A673 (cell line): Measurements from ENCODE around the gene SUV39H1. TPM values are rescaled to one million over a fixed set of nuclear protein-coding genes. Genes with fewer than 3 reads are reported as not detected.

ENCODE experiments used
- BruUV-seq: library from RNA; stranded (reverse); fragments of 400-500 nt; replicated peaks from 2 replicates; lab custom pipeline; 2021; lab: Mats Ljungman, UMichigan
- CTCF ChIA-PET: fragments of 300-600 bp; sonication (Branson Sonifier 250); formaldehyde crosslinking; loops from one replicate; lab custom pipeline; 2022; ENCODE audit warnings: antibody characterized with exemption; lab: Charles Lee
- POLR2A ChIA-PET: fragments of 300-600 bp; sonication (Branson Sonifier 250); formaldehyde crosslinking; loops from one replicate; lab custom pipeline; 2022; ENCODE audit warnings: antibody characterized with exemption; ENCODE audit not compliant: low non-redundant PET; lab: Charles Lee
- DNase-seq: peaks from one replicate; pipeline ENCODE4 v3.0.0-alpha.2; 2015; ENCODE audit warnings: low spot score
- H3K27ac ChIP-seq: fragments of 200-600 bp; sonication (generic); 2 replicates; pipeline ENCODE4 v1.5.1; 2016; ENCODE audit warnings: mixed run types, low read depth, mild to moderate bottlenecking, mixed read lengths, antibody characterized with exemption, low read length; ENCODE audit not compliant: poor library complexity, severe bottlenecking
- H3K27me3 ChIP-seq: fragments of 200-600 bp; sonication (generic); replicated peaks from 2 replicates; pipeline ENCODE4 v1.6.1; 2017; ENCODE audit warnings: mixed run types, low read depth, mild to moderate bottlenecking, mixed read lengths, antibody characterized with exemption, low read length; ENCODE audit not compliant: insufficient read depth, poor library complexity
- H3K36me3 ChIP-seq: fragments of 200-600 bp; sonication (generic); 2 replicates; pipeline ENCODE4 v1.6.1; 2016; ENCODE audit warnings: mixed run types, mild to moderate bottlenecking, mixed read lengths, antibody characterized with exemption, low read length; ENCODE audit not compliant: insufficient read depth, poor library complexity, severe bottlenecking
- H3K4me1 ChIP-seq: fragments of 200-600 bp; sonication (generic); 2 replicates; pipeline ENCODE4 v1.6.1; 2017; ENCODE audit warnings: mixed run types, mild to moderate bottlenecking, mixed read lengths, antibody characterized with exemption, low read length; ENCODE audit not compliant: insufficient read depth, poor library complexity, severe bottlenecking
- H3K4me3 ChIP-seq: fragments of 200-600 bp; sonication (generic); 2 replicates; pipeline ENCODE4 v1.5.1; 2016; ENCODE audit warnings: low read depth, mixed run types, mild to moderate bottlenecking, mixed read lengths, low read length; ENCODE audit not compliant: poor library complexity, severe bottlenecking
- H3K9me3 ChIP-seq: fragments of 200-600 bp; sonication (generic); 2 replicates; pipeline ENCODE4 v1.6.1; 2016; ENCODE audit warnings: mixed run types, low read depth, mild to moderate bottlenecking, mixed read lengths, antibody characterized with exemption, low read length; ENCODE audit not compliant: poor library complexity, severe bottlenecking
- CTCF ChIP-seq: fragments of 300-800, 200-600 bp; sonication (generic); conservative IDR thresholded peaks from 2 replicates; pipeline ENCODE4 v1.5.1; 2017; ENCODE audit warnings: low read depth, mild to moderate bottlenecking, antibody characterized with exemption, low read length, moderate library complexity, mixed read lengths
- EZH2 ChIP-seq: fragments of 200-600 bp; sonication (generic); IDR thresholded peaks from 2 replicates; pipeline ENCODE4 v1.6.1; 2017; ENCODE audit warnings: borderline replicate concordance, low read depth, mild to moderate bottlenecking, mixed read lengths, antibody characterized with exemption, low read length; ENCODE audit not compliant: poor library complexity, severe bottlenecking
- intact Hi-C: fragments of 100-400 bp; cut with micrococcal nuclease; formaldehyde crosslinking; loops from one replicate; pipeline ENCODE4 v1.10.0; 2022; ENCODE audit not compliant: unreplicated experiment
- total RNA-seq: library from RNA; stranded (reverse); gene quantifications from 2 replicates; pipeline ENCODE4 v1.2.3, GENCODE V29; 2021

Gene SUV39H1
- total RNA-seq, 1 experiment from 2014 or later, result 29.9 TPM

GRCh38 chrX:48709522-48710112, 13.1 kb downstream of the SUV39H1 start:
- ChIA-PET POLR2A (no interaction called here), CTCF (no interaction called here)
- no peaks in the 10 kb centered on the region for H3K4me1 ChIP-seq

GRCh38 chrX:48711162-48711928, 14.8 kb downstream of the SUV39H1 start:
- H3K36me3 ChIP-seq, result peaks cover 7% of the 10 kb centered on the region
- ChIA-PET CTCF (no interaction called here), POLR2A (no interaction called here)
- intact Hi-C loops, result no loop called here
- H3K4me3 ChIP-seq, result no peak overlapping the region
- no peak for DNase-seq
- no TSS peak for BruUV-seq
- no peaks in the 10 kb centered on the region for H3K27me3 ChIP-seq
- no peak overlapping the region for H3K27ac ChIP-seq
- no peaks in the 10 kb centered on the region for H3K9me3 ChIP-seq
- TF ChIP-seq CTCF (no peak), EZH2 (no peak)
- H3K4me1 ChIP-seq, result no peaks in the 10 kb centered on the region

More at GRCh38 chrX:48709522-48710112, 13.1 kb downstream of the SUV39H1 start:
- Histone ChIP-seq H3K27ac (no peak overlapping the region), H3K4me3 (no peak overlapping the region), H3K36me3 (peaks cover 7% of the 10 kb centered on the region), H3K27me3 (no peaks in the 10 kb centered on the region), H3K9me3 (no peaks in the 10 kb centered on the region)
- TF ChIP-seq CTCF (no peak), EZH2 (no peak)
- BruUV-seq, result no TSS peak
- no peak for DNase-seq
- intact Hi-C loops, result no loop called here

GRCh38 chrX:48711929-48712505, 15.5 kb downstream of the SUV39H1 start:
- intact Hi-C loops, result no loop called here
- CTCF ChIA-PET, result no interaction called here
- DNase-seq, result no peak
- BruUV-seq, result no TSS peak
- POLR2A ChIA-PET, result no interaction called here
- H3K4me3 ChIP-seq, result no peak overlapping the region
- TF ChIP-seq EZH2, result no peak
- no peak for TF ChIP-seq CTCF
- no peaks in the 10 kb centered on the region for H3K4me1 ChIP-seq
- H3K27me3 ChIP-seq, result no peaks in the 10 kb centered on the region
- no peak overlapping the region for H3K27ac ChIP-seq
- H3K36me3 ChIP-seq, result peaks cover 3% of the 10 kb centered on the region
- no peaks in the 10 kb centered on the region for H3K9me3 ChIP-seq
